Tibial artery (tissue), 4 donors: Measurements from ENCODE around the gene KRTAP1-1.
"Not testable (repeated sequence)": the region's sequence is repeated elsewhere in the genome, so short reads cannot be mapped to it uniquely, and the experiment has no call there.

Experiments used
- DNase-seq, 2 donors: peaks; one replicate each; pipeline ENCODE4 v3.0.0-alpha.2; 2019
- H3K27ac ChIP-seq, 2 donors: fragments of 200-600 bp; sonication (generic) in 1 of 2; 1 replicate in 1 of 2; 2 replicates in 1 of 2; pipeline ENCODE4 v1.5.1; 2018 to 2019; ENCODE audit warnings: mild to moderate bottlenecking in 1 of 2
- H3K27me3 ChIP-seq, 2 donors: fragments of 200-600 bp; sonication (generic) in 1 of 2; one replicate each; pipeline versions ENCODE4 v1.5.1 to v1.6.0; 2016 to 2019
- H3K36me3 ChIP-seq, 3 donors: fragments of 200-600 bp; sonication (generic) in 2 of 3; one replicate each; pipeline ENCODE4 v1.5.1; 2016 to 2019; ENCODE audit warnings: mild to moderate bottlenecking in 2 of 3
- H3K4me1 ChIP-seq, 4 donors: fragments of 200-600 bp; sonication (generic) in 2 of 4; 1 replicate in 3 of 4; 2 replicates in 1 of 4; pipeline ENCODE4 v1.5.1; 2016 to 2019
- H3K4me3 ChIP-seq, 2 donors: fragments of 200-600 bp; sonication (generic) in 1 of 2; 1 replicate in 1 of 2; 2 replicates in 1 of 2; pipeline ENCODE4 v1.5.1; 2018 to 2019; ENCODE audit warnings: mild to moderate bottlenecking in 2 of 2
- H3K9me3 ChIP-seq, 3 donors: fragments of 200-600 bp; sonication (generic) in 1 of 3; one replicate each; pipeline ENCODE4 v1.5.1; 2016 to 2019
- CTCF ChIP-seq, 2 experiments: fragments of 200-600 bp in 1 of 2; fragments of 450-650 bp in 1 of 2; IDR thresholded peaks; one replicate each; pipeline ENCODE4 v1.5.1; 2017 to 2019; ENCODE audit warnings: antibody characterized with exemption in 2 of 2, mild to moderate bottlenecking in 1 of 2, moderate library complexity in 1 of 2
- intact Hi-C: fragments of 100-400 bp; cut with DNase I; formaldehyde crosslinking; loops from one replicate; pipeline ENCODE4 v1.15.0; 2023; ENCODE audit warnings: low total_unique reads

KRTAP1-1 gene

GRCh38 chr17:41064301-41064700 is 23.1 kb upstream of the KRTAP1-1 start:
- Histone ChIP-seq H3K27me3 (no peaks in the 10 kb centered on the region), H3K9me3 (no peaks in the 10 kb centered on the region), H3K36me3 (no peaks in the 10 kb centered on the region), H3K27ac (no peak overlapping the region), H3K4me1 (peaks cover 0 to 34% (median 11%) of the 10 kb centered on the region in 4 donors), H3K4me3 (no peak overlapping the region)
- TF ChIP-seq CTCF (IDR thresholded peaks at IDR 0.05), result no peak
- DNase-seq, result no peak
- intact Hi-C loops, result no loop called here

GRCh38 chr17:41063449-41063848 is 22.2 kb upstream of the KRTAP1-1 start:
- no peak overlapping the region for H3K27ac ChIP-seq
- no peaks in the 10 kb centered on the region for H3K27me3 ChIP-seq
- H3K9me3 ChIP-seq, result no peaks in the 10 kb centered on the region
- DNase-seq, result no peak
- H3K4me3 ChIP-seq, result no peak overlapping the region
- peaks cover 0 to 34% (median 11%) of the 10 kb centered on the region in 4 donors for H3K4me1 ChIP-seq
- intact Hi-C loops, result no loop called here
- H3K36me3 ChIP-seq, result no peaks in the 10 kb centered on the region
- no peak for TF ChIP-seq CTCF (IDR thresholded peaks at IDR 0.05)

GRCh38 chr17:41061964-41062363 is 20.7 kb upstream of the KRTAP1-1 start:
- no peak for DNase-seq
- no peak overlapping the region for H3K4me3 ChIP-seq
- intact Hi-C loops, result no loop called here

GRCh38 chr17:41060052-41060604 is 18.9 kb upstream of the KRTAP1-1 start, which contains the start of gene KRTAP2-3:
Gene KRTAP2-3, minus strand, starts transcription at chr17:41060114. Its CDS starts 64 bp downstream, at chr17:41060050.
- no peak within 1 kb of the TSS for H3K4me3 ChIP-seq
- no peaks in the 10 kb centered on the region for H3K36me3 ChIP-seq
- peak within 1 kb of the TSS in 1 of 2 donors; percentile 57 for H3K27ac ChIP-seq
- DNase-seq, result no peak
- peaks cover 0 to 34% (median 11%) of the 10 kb centered on the region in 4 donors for H3K4me1 ChIP-seq
- H3K27me3 ChIP-seq, result no peaks in the 10 kb centered on the region
- intact Hi-C loops, result no loop called here
- H3K9me3 ChIP-seq, result no peaks in the 10 kb centered on the region
- TF ChIP-seq CTCF (IDR thresholded peaks at IDR 0.05), result no peak

More at GRCh38 chr17:41061964-41062363, 20.7 kb upstream of the KRTAP1-1 start:
- no peaks in the 10 kb centered on the region for H3K36me3 ChIP-seq
- H3K4me1 ChIP-seq, result peaks cover 0 to 34% (median 11%) of the 10 kb centered on the region in 4 donors
- H3K9me3 ChIP-seq, result no peaks in the 10 kb centered on the region
- no peaks in the 10 kb centered on the region for H3K27me3 ChIP-seq
- TF ChIP-seq CTCF (IDR thresholded peaks at IDR 0.05), result no peak
- peak overlapping the region; percentile 57 to 65 for H3K27ac ChIP-seq

GRCh38 chr17:41059276-41060051 is 18.2 kb upstream of the KRTAP1-1 start:
- H3K4me1 ChIP-seq, result peaks cover 0 to 34% (median 11%) of the 10 kb centered on the region in 4 donors
- H3K4me3 ChIP-seq, DNase-seq, H3K9me3 ChIP-seq, intact Hi-C loops, H3K27ac ChIP-seq, H3K36me3 ChIP-seq, H3K27me3 ChIP-seq: not testable (repeated sequence)

GRCh38 chr17:41058741-41059140 is 17.5 kb upstream of the KRTAP1-1 start:
- no peak overlapping the region for H3K4me3 ChIP-seq
- H3K27ac ChIP-seq, result no peak overlapping the region
- no peaks in the 10 kb centered on the region for H3K36me3 ChIP-seq
- no peaks in the 10 kb centered on the region for H3K27me3 ChIP-seq
- H3K9me3 ChIP-seq, result no peaks in the 10 kb centered on the region
- DNase-seq, result no peak
- intact Hi-C loops, result no loop called here
- H3K4me1 ChIP-seq, result peaks cover 0 to 34% (median 11%) of the 10 kb centered on the region in 4 donors
- no peak for TF ChIP-seq CTCF (IDR thresholded peaks at IDR 0.05)
